Activated CD4-positive, alpha-beta T cell treated with anti-CD3 and anti-CD28 coated beads, Interleukin-2, amount 50 U/mL, for 4 hours (primary cell): ENCODE results near the gene ADM5.
"Not testable (repeated sequence)": the region's sequence is repeated elsewhere in the genome, so short reads cannot be mapped to it uniquely, and the experiment has no call there.

Source experiments
- DNase-seq, 2 experiments: peaks; one replicate each; pipeline ENCODE4 v3.0.0-alpha.2; 2020

The ADM5 gene

DNA sequence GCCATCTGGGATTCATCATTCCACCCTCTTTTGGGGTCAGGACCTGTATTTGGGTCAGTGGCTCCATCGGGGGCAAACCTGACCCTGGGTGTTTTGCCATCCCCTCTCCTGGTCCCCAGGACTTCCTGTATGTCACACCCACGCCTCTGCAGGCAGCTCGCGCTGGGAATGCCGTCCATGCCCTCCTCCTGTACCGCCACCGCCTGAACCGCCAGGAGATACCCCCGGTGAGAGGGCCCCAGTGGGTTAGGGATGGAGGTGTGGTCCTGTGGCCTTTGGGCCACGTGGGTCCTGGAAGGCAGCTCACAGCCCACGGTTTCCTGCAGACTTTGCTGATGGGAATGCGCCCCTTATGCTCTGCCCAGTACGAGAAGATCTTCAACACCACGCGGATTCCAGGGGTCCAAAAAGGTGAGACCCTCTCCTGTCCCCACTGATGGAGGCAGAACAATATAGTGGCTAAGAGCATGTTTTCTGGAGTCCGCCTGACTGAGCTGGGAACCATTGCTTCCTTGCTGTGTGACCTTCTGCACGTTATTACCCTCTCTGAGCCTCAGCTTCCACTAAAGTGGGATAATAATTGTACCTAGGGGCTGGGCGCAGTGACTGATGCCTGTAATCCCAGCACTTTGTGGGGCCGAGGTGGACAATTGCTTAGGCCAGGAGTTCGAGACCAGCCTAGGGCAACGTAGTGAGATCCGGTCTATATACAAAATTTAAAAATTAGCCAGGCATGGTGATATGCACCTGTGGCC is 15.7 kb downstream of the ADM5 start:
- DNase-seq, result no peak

DNA sequence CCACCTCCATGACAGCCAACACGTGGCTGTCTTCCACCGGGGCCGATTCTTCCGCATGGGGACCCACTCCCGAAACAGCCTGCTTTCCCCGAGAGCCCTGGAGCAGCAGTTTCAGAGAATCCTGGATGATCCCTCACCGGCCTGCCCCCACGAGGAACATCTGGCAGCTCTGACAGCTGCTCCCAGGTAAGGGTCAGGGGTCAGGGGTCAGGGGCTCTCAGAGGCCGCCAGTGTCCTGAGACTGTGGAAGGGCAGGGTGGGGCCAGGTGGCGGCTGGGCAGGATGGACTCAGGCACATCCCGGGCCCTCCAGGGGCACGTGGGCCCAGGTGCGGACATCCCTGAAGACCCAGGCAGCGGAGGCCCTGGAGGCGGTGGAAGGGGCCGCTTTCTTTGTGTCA is 16.5 kb downstream of the ADM5 start:
- no peak for DNase-seq

- DNase-seq, result no peak
These were observed 21.1 kb downstream of the ADM5 start for GRCh38 chr19:49710372-49710951.

DNA sequence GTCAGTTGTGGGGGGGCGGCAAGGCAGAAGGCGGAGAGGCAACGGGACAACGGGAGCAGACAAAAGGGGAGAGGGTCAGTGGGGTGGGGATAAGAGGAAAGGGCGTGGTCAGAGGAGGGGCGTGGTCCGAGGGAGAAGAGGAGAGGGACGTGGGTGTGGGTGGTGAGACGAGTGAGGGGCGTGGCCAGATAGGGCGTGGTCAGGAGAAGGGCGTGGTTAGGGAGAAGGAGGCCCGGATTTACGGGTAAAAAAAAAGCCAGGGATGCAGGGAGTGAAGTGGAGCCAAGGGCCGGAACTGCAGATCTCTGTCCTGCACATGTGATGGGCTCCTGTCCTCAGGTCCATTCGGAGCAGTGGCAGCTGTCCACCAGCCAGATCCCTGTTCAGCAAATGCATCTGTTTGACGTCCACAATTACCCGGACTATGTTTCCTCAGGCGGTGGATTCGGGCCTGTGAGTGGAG is 23.0 kb downstream of the ADM5 start:
- no peak for DNase-seq

GRCh38 chr19:49713236-49713845 is 23.9 kb downstream of the ADM5 start:
- DNase-seq, result no peak

- DNase-seq, result no peak
These were observed 26.8 kb downstream of the ADM5 start for GRCh38 chr19:49716154-49716553.

DNA sequence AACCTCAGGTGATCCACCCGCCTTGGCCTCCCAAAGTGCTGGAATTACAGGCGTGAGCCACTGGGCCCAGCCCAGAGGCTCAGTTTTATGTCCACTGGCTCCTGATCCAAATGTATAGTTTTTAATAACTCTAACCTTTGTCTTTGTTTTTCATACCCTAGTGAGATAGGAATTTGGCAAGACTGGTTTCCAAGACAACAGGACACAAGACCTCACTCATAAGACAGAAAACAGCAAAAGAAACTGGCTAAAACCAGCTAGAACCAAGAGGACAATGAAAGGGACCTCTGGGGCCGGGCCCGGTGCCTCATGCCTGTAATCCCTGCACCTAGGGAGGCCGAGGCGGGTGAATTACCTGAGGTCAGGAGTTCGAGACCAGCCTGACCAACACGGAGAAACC is 29.1 kb downstream of the ADM5 start:
- DNase-seq, result no peak

GRCh38 chr19:49718991-49719390 is 29.6 kb downstream of the ADM5 start:
- no peak for DNase-seq

GRCh38 chr19:49719420-49719819 is 30.0 kb downstream of the ADM5 start:
- DNase-seq, result not testable (repeated sequence)

DNA sequence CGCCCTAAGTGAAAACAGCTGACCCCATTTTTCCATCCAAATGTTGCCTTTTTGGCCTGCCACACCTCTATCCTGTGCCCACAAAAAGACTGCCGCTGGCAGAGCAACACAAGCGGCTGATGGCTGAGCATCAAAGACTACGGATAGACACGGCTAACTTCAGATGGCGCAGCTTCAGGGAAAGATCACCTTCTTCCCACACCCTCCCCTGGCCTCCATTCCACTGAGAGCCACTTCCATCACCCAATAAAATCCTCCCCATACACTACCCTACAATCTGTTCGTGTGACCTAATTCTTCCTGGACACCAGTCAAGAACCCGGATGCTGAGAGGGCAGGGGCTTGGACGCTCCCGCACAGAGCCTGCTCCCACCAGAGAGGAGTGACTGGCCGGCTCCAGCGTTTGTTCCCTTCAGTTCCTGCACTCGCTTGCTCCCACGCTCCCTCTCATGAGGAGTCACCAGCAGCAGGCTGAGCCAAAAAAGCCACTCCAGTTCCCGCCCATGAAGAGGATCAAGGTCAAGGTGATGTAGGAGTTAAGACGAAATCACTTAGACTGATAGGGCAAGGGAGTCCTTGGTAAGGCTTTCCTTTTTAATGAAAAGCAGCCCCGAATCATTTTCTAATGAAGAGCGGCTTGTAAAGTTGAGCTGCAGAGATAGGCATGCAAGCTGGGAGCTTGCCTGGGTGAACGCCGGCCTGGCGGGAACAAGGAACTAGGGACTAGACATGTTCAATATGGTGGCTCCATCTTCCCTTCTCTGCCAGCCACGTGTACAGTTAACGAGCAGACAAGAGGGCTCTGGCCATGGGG is 38.0 kb downstream of the ADM5 start:
- no peak for DNase-seq

GRCh38 chr19:49730166-49730565 is 40.8 kb downstream of the ADM5 start:
- no peak for DNase-seq

DNA sequence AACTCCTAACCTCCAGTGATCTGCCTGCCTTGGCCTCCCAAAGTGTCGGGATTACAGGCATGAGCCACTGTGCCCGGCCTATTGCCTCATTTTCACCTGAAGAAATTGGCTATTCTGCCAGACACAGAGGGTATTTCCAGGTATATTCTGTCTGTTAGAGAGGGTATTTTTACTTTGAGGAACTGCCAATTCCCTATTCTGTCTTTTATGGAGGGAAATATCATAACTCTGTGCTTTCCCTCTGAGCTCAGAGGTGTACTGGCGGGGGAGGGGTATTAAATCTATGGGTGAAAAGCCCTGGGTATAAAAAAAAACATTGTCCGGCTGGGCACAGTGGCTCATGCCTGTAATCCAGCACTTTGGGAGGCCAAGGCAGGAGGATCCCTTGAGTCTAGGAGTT is 48.9 kb downstream of the ADM5 start:
- no peak for DNase-seq

- no peak for DNase-seq
These were observed 49.7 kb downstream of the ADM5 start for GRCh38 chr19:49739098-49739497.

- no peak for DNase-seq
These were observed 50.5 kb downstream of the ADM5 start for GRCh38 chr19:49739933-49740332.
